Activated CD8-positive, alpha-beta memory T cell treated with anti-CD3 and anti-CD28 coated beads for 1 hour (primary cell): ENCODE measurements around the gene SKOR1.

Experiments
- DNase-seq, 2 donors: peaks; one replicate each; pipeline ENCODE4 v3.0.0-alpha.2; 2020; ENCODE audit warnings: low read depth in 1 of 2; ENCODE audit errors: extremely low read depth in 1 of 2

SKOR1 gene, protein sequence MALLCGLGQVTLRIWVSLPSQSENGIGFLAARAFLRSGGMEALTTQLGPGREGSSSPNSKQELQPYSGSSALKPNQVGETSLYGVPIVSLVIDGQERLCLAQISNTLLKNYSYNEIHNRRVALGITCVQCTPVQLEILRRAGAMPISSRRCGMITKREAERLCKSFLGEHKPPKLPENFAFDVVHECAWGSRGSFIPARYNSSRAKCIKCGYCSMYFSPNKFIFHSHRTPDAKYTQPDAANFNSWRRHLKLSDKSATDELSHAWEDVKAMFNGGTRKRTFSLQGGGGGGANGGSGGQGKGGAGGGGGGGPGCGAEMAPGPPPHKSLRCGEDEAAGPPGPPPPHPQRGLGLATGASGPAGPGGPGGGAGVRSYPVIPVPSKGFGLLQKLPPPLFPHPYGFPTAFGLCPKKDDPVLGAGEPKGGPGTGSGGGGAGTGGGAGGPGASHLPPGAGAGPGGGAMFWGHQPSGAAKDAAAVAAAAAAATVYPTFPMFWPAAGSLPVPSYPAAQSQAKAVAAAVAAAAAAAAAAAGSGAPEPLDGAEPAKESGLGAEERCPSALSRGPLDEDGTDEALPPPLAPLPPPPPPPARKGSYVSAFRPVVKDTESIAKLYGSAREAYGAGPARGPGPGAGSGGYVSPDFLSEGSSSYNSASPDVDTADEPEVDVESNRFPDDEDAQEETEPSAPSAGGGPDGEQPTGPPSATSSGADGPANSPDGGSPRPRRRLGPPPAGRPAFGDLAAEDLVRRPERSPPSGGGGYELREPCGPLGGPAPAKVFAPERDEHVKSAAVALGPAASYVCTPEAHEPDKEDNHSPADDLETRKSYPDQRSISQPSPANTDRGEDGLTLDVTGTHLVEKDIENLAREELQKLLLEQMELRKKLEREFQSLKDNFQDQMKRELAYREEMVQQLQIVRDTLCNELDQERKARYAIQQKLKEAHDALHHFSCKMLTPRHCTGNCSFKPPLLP

DNA sequence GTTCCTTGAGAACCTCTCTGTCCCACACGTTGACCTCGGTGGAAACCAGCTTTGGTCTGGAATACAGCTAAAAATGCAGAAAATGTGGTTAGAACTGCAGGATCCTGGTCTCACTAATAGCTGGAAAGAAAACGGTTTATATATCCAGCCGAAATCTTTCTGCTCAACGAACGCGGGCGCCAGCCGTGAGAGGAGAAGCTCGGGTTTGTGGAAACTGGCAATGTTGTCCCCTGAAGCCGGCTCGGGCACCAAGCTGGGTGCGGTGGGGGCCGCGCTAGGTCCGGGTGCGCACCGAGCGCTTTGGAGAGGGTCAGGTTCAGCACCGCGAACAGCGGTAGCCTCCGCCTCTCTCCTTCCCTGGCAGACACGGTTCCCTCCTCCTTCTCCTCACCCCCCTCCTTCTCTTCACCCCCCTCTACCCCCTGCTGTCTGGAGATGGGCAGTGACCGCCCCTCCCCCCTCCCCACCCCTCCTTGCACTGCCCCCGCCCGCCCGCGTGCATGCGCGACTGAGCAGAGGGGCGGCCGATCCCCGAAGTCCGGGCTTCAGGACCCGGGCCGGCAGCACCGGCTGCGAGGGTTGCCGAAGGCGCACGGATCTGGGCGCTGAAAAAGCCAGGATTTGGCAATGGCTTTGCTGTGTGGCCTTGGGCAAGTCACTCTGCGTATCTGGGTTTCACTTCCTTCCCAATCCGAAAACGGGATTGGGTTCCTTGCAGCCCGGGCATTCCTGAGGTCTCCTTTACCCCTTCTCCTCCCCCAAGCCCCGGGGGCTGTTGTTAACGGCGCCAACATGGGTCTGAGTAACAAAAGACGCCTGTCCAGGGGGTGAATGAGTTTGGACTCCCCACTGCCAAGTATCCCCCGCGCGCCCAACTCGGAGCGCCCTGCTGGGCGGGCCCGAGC is at the start of gene SKOR1:
TSS of gene SKOR1 (plus strand) at position 534 of the 905 bp plus-strand sequence. CDS start at position 628, 94 bp downstream.
- no peak for DNase-seq

DNA sequence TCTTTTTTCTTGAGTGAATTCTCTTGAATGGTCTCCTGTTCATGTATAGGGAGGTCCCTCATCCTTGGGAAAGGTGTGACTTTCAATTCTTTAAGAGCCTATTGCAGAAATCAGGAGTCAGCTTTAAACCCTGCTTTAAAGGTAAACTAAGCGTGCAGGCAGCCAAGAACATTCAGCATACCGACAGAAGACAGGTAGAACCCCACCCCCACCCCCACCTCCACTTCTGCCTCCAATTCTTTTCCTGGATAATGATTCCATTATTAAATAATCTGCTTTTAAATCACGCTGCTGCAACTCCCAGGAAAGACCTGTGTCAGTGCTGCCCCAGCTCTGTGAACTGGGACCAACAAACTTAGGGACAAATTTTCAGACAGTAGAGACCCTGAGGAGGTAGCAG is 49.3 kb upstream of the SKOR1 start:
- no peak for DNase-seq

DNA sequence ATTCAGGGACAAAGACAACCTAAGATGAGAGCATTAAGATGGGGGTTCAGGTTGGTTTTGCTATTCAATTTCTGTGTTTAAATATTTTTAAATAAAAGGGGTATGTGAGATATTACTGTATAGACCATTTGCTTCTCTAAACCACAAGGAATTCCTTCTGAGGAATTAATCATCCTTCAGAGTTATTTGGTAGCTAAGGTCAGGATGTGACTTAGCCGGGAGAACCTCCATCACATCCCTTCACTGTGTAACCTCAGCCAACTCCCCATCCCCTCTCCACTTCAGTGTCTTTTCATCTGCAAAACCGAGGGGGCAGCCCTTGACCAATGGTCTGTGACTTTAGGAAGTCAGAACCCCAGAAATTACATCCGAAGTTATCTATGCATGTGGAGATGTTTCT is 48.7 kb upstream of the SKOR1 start:
- no peak for DNase-seq

DNA sequence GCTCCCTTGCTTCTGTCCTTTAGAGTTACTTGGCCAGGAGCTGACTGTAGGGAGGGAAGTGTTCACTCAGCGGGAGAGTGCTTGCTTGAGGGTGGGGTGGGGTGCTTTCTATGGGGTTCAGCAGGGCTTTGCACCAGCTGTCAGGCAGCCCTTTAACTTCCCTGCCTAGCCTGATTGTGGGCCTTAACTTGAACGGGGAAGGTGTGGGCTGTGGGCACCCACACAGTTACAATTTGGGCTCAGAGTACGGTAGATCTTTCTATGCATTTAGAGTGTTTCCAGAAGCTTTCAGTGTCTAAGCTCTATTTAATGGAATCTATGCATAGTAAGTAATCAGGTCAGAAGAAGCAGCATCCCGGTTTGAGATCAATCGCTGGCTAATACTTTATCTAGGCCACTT is 48.2 kb upstream of the SKOR1 start:
- DNase-seq, result no peak

DNA sequence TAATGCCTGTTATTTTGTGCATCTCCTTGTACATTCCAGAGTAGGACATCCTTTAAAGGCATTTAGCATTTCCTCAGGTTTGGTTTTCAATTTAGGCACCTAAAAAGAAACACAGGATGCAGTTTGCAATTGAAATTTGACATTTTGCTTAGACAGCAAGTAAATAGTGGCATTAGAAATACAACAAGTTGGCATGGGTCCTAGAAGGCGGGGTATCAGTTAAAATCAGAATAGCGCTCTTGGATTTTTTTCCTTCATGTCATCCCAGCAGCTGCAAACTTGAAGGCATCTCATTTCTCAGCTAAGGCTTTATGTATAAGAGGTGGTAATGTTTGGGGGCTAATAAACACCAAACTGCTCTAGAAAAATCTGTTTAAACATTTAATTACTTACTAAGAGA is 47.5 kb upstream of the SKOR1 start:
- DNase-seq, result no peak

DNA sequence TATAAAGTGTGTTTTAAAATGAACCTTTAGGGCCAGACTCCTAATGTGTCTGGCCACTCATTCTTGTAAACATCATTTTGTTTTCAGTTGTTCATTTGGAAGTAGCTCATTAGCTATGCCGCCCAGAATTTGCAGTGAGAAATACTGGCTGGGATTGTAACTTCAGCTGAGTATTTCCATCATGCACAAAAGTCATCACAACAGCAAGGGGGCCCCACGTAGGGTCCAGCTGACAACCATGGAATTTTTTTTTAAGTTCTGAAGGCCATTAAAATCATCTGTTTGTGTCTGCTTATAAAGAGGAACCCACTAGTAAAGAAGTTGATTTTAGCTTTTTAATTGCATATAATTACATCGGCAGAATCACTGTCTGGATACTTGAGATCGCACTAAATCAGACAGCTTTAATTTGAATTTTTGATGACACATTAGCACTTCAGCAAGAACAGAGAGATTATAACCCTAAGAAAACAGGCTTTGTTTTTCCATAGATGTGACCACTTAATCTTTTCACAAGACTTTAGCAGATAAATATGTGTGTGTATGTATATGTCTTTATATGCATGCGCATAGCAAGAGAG is 46.3 kb upstream of the SKOR1 start:
- no peak for DNase-seq

DNA sequence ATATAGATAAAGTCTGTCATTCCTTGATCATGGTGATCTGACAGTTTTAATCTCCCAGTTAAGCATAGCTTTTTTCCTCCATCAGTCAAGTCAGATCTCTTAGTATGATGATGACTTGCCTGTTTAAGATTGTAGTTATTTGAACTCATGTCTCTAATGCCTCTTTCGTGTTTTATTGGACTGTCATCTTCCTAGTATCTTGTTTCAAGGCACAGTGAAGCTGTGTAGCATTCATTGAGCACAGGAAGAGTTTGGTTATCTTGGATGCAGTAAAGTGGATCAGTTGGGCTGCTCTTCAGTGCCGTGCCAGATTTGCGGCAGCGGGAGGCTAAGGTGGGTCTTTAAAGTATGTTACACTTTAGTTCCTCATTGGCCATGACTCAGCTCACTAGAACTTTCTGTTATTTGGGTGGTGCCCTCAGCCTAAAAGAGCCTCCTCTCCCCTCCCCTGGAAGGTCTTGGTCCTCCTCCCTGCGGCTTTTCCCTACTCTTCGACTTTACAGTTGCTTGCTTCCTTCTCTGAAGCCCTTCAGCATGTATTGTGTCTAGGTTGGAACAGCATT is 45.7 kb upstream of the SKOR1 start:
- no peak for DNase-seq

DNA sequence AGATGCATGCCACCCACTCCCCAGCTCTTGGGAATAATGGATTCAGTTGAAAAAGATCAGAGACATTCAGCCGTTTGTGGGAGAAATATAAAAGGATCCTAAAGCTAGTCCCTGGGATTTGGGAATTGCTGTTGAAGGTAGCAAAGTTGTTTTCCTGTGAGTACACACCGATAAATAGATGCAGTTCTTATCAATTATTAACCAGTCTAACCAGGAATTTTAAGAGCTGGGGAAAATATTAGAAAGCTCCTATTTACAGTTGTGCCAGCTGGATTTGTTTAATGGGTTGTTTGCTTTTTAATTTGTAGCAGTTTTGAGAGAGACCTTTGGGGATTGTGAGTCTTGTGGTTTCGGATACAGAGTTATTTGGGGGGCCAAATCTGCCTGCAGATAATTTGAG is 44.2 kb upstream of the SKOR1 start:
- DNase-seq, result no peak

DNA sequence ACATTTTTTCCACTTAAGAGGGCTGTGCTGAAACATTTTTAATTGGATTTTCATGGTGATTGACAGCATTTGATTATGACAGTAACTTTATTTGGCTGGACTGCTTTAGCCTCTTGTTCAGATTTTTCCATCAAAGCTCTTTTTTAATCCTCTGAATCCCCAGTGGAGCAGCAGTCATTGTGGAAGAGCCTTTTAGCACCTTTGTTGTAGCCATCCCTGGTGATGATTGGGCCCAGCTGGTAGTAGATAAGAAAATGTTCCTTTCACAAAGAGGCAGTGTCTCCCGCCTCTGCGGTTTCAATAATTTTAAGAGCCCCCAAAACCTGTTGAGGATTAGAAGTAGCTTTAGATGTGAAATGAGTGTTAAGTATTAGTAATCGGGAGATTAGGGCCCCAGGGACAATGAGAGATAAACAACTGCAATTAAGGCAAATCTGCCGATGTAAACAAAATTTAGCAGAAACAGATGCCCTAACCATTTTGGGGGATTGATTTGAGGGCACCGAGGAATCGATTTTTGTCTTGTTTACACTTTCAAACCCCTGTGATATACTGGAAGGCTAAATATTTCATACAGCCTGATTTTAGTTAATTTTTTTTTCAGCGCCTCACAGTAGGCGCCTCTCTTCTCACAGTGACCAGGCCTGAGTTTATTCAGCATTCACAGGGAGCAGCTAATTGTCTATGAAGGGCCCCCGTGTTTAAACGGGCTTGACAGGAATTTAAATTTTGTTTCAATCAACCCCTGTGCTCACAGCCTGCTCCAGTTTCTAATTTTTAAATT is 43.2 kb upstream of the SKOR1 start:
- DNase-seq, result no peak

DNA sequence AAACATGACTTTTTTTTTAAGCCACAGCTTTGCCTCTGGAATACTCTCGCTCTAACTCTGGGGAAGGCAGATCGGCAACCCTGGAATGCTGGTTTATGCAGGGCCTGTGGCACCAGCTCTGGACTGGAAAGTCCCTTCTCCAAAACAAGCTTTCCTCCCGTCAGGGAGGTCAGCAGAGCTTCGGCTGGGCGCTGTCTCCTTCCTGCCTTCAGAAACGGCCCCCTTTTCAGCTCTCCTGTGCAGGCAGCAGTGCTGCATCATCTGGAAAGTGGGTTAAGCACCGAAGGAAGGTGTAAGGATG is 42.7 kb upstream of the SKOR1 start:
- DNase-seq, result no peak

DNA sequence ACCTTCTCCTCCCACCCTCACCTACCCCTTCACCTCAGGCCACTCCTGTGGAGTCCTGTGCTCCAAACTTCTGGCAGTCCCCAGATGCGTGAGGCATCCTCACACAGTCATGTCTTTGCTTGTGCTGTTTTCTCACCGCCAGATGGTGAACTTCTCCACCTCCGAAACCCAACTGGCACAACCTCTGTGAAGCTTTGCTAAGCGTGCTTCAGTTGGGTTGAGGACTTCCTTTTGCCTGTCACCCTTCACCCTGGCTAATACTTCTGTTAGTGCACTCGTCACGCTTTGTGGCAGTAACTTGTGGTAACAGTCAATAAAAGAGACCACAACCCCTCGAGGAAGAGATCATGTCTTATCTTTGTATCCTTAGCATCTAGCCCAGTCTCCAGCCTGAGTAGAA is 42.0 kb upstream of the SKOR1 start:
- DNase-seq, result peak in 1 of 2 donors; percentile 20

DNA sequence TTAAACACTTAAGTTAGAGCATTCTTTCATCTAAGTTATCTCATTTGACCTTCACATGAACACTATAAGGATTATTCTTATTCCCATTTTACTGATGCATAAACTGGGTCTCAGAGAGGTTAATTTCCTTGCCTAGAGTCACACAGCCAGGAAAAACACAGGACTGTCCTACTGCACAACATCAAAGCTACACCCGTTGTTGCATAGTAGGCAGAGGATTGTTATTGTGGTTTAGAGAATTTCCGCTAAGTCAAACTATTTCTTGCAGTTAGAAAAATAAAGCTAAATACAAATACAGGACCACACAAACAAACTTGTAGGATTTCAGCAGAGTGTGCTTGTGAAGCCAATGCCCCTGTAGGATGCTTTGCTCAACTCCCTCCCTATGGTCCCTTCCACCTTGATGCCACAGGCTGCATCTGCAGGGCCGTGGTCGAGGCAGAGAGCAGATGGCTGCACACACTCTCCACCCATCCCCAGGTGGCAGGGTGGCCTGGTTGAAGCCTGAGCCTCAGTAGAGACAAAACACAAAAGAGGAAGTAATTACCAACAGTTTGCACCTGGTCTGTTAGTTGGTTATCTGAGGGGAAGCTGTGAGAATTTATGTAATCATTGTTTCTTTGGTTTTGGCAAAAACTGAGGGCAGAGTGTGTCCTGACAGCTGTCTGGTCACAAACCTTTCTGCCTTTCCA is 41.1 kb upstream of the SKOR1 start:
- DNase-seq, result no peak

DNA sequence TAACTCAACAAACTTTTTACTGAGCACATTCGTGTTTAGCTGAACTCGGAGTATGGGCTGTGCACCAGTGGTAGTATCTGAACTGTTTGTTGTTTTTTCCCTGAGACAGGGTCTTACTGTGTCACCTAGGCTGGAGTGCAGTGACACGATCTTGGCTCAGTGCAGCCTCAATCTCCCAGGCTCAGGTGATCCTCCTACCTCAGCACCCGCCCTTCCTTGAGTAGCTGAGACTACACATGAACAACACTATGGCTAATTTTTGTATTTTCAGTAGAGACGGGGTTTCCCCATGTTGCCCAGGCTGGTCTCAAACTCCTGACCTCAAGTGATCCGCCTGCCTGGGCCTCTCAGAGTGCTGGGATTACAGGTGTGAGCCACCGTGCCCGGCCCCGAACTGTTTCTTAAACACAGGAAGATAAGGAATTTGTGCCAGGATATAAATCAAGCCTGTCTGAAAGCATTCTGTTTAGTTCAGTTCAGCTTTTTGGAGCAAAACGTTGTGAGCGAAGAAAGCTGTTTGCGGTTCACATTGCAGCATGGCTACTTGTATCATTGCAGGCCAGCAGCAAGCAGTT is 40.4 kb upstream of the SKOR1 start:
- DNase-seq, result no peak

DNA sequence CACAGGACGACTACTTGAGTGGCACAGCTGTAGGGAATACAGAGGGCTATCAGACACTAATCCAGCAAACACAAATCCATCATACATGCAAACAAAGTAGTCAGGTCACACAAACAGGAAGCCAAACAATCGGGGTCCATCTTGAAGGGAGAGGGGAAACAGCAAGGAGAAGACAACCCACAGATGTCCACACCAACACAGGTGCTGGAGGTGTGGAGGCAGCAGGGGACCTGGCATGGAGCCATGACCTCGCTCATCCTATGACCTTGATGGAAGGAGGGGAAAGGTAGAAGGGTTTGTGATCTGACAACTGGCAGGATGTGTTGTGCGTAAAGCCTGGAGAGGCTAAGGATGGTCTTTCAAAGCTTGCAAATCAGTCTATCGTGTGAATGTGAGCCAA is 39.9 kb upstream of the SKOR1 start:
- no peak for DNase-seq

DNA sequence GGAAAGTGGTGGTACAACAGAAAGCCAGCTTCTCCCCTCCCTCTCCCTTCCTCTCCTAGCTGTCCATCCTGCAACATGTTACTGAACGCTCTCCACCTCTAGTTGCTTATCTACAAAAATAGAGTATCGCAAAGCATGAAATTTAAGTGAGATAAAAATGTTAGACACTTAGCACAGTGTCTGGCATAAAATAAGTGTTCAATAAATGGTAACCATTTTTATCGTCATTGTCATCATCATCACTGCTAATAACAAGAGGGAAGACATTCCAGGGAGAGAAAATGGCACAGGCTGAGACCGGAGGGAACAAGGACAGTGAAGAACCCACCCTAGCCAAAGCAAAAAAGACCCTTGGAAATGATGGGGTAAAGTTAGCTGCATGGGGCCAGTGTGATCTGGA is 38.7 kb upstream of the SKOR1 start:
- DNase-seq, result no peak

DNA sequence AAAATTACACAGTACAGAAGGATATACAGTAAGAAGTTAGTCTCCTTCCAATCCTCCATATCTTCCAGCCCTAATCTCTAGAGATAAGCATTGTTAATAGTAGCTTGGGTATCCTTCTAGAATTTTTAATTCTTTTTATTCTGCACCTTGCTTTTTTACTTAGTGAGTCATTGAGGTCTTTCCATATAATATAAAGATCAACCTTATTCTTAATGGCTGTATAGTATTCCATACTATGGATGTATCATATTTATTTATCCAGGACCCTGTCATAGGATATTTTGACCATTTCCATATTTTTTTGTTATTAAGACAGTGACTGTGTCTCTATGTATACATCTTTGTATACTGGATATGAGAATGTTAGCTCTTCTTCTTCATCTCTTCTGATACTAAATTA is 36.3 kb upstream of the SKOR1 start:
- no peak for DNase-seq

DNA sequence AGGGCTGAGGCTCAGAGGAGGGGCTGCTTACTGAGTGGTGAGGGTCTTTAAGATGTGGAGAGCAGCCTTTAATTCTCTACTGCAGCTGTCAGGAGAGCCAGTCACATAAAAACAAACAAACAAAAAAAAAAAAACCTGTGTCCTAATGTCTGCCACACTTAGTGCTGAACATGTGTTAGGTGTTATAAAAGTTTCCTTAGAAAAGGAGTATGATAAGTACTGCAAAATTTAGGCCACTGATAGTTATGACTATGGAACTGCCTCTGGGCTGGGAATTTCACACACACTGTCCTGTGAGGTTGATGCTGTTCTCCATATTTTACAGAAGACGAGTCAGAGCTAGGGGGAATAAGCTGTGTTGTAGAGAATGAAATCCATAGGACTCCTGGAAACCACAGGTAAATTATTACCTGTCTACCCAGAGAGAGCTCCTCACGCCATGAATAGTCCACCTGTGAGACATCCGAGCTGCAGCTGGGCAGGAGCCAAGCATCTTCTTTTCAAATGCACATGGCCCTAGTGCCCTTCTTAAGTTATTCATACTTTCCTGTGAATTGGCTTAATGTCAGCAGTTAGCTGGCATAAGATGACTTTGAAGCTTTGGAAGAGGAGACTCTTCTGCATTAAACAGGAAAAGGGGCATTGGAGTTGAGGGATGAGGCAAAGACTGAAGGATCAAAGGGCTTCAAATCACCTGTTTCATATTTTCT is 34.5 kb upstream of the SKOR1 start:
- DNase-seq, result no peak
